Measurements from ENCODE around the gene NSUN4.

DNA sequence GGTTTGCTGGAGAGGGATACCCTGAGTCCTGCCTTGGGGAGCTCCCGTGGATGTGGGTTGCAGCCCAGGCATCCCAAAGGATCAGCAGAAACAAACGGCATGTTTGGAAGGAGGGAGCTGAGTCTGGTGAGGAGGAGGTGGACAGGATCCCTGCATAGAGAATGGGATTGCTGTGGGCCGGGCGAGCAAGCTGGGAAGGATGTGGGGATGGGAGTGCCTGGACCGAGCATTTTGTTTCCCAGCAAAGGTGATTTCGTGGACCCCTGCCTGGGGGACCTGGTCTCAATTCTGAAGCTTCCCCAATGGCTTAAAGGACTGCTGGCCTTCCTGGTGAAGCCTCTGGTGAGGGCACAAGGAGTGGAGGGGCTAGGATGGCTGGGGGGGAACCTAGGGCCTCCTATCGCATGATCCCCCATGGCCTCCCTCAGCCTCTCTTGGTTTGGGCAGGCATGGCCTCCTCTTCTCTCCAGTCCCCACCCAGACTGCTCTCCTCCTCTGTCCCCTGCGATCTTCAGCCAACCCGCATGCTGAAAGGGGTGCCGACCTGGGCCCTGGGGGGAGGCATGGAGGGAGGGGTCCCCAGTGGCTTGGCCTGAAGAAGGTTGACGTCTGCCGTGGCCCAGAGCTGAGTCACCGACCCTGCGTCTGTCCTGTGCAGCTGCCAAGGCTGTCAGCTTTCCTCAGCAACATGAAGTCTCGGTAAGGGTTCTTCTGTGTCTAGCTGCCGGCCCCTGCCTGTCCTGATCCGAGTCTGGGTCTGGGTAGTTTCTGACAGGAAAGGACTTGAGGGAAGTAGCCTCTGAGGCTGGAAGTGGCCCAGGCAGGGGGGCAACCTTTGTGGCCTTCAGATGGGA, 69.8 kb downstream of the NSUN4 start:
- TF ChIP-seq POLR2AphosphoS5 (IDR thresholded peaks at IDR 0.05; ENCODE audit: low read depth, low read length) (no peak), SIN3A (IDR thresholded peaks at IDR 0.05; ENCODE audit: borderline replicate concordance, insufficient read depth, low read length) (no peak), FOXP2 (optimal IDR thresholded peaks at IDR 0.05; ENCODE audit: borderline replicate concordance, extremely low read depth, extremely low read length, insufficient read depth) (no peak)
- TF ChIP-seq, protein P1, sequence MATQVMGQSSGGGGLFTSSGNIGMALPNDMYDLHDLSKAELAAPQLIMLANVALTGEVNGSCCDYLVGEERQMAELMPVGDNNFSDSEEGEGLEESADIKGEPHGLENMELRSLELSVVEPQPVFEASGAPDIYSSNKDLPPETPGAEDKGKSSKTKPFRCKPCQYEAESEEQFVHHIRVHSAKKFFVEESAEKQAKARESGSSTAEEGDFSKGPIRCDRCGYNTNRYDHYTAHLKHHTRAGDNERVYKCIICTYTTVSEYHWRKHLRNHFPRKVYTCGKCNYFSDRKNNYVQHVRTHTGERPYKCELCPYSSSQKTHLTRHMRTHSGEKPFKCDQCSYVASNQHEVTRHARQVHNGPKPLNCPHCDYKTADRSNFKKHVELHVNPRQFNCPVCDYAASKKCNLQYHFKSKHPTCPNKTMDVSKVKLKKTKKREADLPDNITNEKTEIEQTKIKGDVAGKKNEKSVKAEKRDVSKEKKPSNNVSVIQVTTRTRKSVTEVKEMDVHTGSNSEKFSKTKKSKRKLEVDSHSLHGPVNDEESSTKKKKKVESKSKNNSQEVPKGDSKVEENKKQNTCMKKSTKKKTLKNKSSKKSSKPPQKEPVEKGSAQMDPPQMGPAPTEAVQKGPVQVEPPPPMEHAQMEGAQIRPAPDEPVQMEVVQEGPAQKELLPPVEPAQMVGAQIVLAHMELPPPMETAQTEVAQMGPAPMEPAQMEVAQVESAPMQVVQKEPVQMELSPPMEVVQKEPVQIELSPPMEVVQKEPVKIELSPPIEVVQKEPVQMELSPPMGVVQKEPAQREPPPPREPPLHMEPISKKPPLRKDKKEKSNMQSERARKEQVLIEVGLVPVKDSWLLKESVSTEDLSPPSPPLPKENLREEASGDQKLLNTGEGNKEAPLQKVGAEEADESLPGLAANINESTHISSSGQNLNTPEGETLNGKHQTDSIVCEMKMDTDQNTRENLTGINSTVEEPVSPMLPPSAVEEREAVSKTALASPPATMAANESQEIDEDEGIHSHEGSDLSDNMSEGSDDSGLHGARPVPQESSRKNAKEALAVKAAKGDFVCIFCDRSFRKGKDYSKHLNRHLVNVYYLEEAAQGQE (IDR thresholded peaks at IDR 0.05; ENCODE audit: insufficient read depth in 1 of 2, low read depth in 2 of 2, low read length in 2 of 2) = no peak
